ENCODE results near the gene DNAH10.

The DNAH10 gene

DNA sequence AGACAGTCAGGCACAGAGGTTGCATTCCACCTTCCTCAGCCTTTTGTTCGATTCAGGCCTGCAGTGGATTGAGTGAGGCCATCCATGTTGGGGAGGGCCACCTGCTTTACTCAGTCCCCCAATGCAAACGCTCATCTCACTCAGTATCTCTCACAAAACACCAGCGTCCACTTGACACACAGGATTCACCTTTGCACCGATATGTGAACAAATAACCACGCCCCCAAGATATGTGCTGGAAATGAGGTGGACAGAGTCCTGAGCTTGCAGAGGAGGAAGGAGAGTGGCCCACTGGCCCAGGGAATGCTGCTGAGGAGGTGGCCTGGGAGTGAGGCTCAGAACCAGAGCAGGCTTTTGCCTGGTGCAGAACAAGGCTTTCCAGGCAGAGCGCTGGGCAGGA is 60.7 kb downstream of the DNAH10 start:
- DNase-seq (ENCODE audit: insufficient read length, low spot score) (no peak), FAIRE-seq (no peak)
- TF ChIP-seq, protein P1, sequence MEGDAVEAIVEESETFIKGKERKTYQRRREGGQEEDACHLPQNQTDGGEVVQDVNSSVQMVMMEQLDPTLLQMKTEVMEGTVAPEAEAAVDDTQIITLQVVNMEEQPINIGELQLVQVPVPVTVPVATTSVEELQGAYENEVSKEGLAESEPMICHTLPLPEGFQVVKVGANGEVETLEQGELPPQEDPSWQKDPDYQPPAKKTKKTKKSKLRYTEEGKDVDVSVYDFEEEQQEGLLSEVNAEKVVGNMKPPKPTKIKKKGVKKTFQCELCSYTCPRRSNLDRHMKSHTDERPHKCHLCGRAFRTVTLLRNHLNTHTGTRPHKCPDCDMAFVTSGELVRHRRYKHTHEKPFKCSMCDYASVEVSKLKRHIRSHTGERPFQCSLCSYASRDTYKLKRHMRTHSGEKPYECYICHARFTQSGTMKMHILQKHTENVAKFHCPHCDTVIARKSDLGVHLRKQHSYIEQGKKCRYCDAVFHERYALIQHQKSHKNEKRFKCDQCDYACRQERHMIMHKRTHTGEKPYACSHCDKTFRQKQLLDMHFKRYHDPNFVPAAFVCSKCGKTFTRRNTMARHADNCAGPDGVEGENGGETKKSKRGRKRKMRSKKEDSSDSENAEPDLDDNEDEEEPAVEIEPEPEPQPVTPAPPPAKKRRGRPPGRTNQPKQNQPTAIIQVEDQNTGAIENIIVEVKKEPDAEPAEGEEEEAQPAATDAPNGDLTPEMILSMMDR (IDR thresholded peaks at IDR 0.05; ENCODE audit: insufficient read depth, missing control alignments) = no peak

DNA sequence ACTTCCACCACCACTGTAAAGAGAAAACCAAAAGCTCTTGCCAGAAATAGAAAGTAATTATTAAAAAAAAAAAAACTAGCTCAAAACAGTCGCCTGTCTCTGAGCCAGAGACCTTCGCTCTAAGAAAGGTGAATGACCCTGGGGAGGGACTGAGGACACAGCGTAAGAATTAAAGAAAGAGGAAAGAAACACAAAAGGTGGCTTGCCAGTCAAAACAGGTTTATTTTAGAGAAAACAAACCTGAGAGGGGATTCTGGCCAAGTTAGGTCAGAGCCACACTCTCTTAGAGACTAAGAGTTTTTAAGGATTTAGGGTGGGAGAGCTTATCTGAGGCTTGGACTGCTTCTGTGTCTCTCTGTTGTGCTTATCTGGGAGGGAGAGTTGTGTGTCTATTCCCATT is 66.0 kb downstream of the DNAH10 start:
- FAIRE-seq (no peak), DNase-seq (ENCODE audit: insufficient read length, low spot score) (no peak)
- TF ChIP-seq, protein P1 (IDR thresholded peaks at IDR 0.05; ENCODE audit: insufficient read depth, missing control alignments) = no peak

DNA sequence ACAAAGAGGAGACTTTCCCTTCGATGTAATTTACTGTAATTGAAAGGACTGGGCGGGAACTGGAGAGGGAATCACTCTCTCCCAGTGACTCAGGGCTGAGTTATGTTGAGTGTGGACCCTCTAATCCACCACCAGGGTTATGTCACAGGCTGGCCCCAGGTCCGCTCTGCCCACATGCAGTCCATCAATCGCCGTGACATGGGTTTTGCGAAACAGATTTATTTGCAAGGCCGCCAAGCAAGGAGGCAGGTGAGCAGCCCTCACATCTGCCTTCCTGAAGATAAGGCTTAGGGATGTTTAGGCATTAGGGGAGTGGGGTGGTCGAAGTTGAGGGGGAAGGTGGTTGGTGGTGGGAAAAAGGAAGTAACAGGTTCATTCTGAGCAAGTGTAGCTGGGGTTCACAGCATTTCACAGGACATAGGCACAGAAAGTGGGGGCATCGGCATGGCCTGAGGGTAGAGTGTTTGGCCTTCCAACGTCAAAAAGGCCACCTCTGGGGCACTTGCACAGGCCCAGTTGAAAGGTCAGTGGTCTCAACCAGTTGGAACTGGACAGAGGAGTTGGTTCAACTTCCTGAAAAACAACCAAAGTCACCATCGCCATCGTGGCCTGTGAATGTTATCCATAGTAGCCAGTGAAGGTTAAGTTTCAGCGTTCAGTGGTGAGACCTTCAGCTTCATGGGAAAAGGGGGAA is 66.9 kb downstream of the DNAH10 start:
- TF ChIP-seq, protein P1 (IDR thresholded peaks at IDR 0.05; ENCODE audit: insufficient read depth, missing control alignments) = no peak
- DNase-seq (ENCODE audit: insufficient read length, low spot score) (no peak), FAIRE-seq (no peak)

DNA sequence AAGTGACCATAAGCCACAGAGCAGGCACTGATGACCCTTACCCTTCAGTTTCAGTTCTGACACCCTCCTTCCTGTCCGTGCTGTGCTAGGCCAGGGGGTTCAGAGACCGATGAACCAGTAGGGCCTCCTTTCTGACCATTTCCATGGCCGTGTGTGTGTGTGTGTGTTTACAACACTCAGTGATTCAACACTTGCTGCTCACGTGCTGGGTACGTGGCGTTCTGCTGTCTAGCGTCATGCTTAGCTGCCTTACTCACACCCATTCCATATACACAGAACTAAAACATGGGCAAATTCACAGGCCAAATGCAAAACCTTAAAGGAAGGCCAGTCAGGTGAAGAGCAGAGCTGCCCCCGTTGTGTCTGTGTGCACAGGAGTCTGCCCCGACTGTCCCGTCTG is 67.5 kb downstream of the DNAH10 start:
- FAIRE-seq (no peak), DNase-seq (ENCODE audit: insufficient read length, low spot score) (no peak)
- TF ChIP-seq, protein P1 (IDR thresholded peaks at IDR 0.05; ENCODE audit: insufficient read depth, missing control alignments) = no peak

DNA sequence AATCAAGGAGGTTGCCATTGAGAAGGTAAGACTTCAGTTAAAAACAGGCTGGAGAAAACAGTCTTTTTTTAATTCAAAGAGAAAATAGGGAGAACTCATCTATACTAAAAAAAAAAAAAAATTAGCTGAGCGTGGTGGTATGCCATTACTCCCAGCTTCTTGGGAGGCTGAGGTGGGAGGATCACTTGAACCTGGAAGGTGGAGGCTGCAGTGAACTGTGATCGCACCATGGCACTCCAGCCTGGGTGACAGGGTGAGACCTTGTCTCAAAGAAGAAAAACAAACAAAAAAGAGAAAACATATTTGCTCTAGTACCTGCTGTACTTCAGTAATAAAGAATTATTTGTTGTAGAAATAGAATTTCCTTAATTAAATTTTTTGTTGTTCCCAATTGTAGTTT is 68.6 kb downstream of the DNAH10 start:
- DNase-seq (ENCODE audit: insufficient read length, low spot score) (no peak), FAIRE-seq (no peak)
- TF ChIP-seq, protein P1 (IDR thresholded peaks at IDR 0.05; ENCODE audit: insufficient read depth, missing control alignments) = no peak

DNA sequence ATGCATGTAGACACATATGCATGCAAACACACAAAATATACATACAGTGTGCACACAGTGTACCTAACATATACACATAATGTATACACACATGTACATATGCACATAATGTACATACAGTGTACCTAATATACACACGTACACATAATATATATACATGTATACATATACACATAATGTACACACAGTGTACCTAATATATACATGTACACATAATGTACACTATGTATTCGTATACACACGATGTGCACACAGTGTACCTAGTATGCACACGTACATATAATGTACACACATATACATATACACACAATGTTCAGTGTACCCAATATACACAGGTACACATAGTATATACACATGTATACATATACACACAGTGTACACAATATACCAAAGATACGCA is 70.0 kb downstream of the DNAH10 start:
- TF ChIP-seq, protein P1 (IDR thresholded peaks at IDR 0.05; ENCODE audit: insufficient read depth, missing control alignments) = no peak
- DNase-seq (ENCODE audit: insufficient read length, low spot score) = no peak
- no peak for FAIRE-seq

DNA sequence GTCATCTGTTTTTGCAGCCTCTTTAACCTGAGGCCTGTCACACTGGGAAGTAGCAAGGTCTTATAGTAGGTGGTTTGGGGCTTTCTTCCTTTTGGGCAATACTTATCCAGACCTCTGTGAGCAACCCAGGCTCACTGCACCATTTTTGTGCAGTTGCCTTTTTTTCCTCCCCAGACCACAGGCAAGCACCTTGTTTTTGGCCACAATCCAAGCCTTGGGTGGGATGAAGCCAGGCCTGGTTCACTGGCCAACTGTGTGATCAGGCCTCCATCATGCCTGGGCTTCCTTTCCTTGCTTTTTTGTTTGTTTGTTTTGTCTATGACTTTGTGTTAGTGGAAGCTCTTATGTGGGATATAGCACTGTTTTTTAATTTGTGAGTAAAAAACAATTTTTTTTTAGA is 71.7 kb downstream of the DNAH10 start:
- DNase-seq (ENCODE audit: insufficient read length, low spot score) = no peak
- no peak for FAIRE-seq
- TF ChIP-seq, protein P1 (IDR thresholded peaks at IDR 0.05; ENCODE audit: insufficient read depth, missing control alignments) = no peak
